Fibroblast of lung (primary cell): ENCODE results near the gene PPM1H. TPM values are rescaled to one million over a fixed set of nuclear protein-coding genes. Genes with fewer than 3 reads are reported as not detected.

Source experiments
- DNase-seq, 2 donors: peaks; one replicate each; pipeline versions ENCODE4 v3.0.0 to v3.0.0-alpha.2; 2010; ENCODE audit warnings: low read depth in 2 of 2
- H2AFZ ChIP-seq: 2 replicates; pipeline ENCODE4 v1.5.1; 2012; ENCODE audit warnings: low read length, control low read depth, inconsistent platforms
- H3K27ac ChIP-seq: 2 replicates; pipeline ENCODE4 v1.5.1; 2011; ENCODE audit warnings: low read length, control low read depth; ENCODE audit not compliant: insufficient read depth
- H3K27me3 ChIP-seq: 2 replicates; pipeline ENCODE4 v1.5.1; 2011; ENCODE audit warnings: mild to moderate bottlenecking, low read length; ENCODE audit not compliant: control insufficient read depth, insufficient read depth
- H3K36me3 ChIP-seq: 2 replicates; pipeline ENCODE4 v1.5.1; 2011; ENCODE audit warnings: low read length; ENCODE audit not compliant: control insufficient read depth, insufficient read depth
- H3K4me1 ChIP-seq: 2 replicates; pipeline ENCODE4 v1.5.1; 2011; ENCODE audit warnings: low read length; ENCODE audit not compliant: control insufficient read depth, insufficient read depth; ENCODE audit errors: extremely low read depth
- H3K4me2 ChIP-seq: 2 replicates; pipeline ENCODE4 v1.5.1; 2011; ENCODE audit warnings: low read length, control low read depth; ENCODE audit not compliant: insufficient read depth; ENCODE audit errors: extremely low read depth
- H3K4me3 ChIP-seq, 4 experiments: fragments of 200-600 bp in 1 of 4; sonication (generic) in 1 of 4; replicated peaks in 1 of 4; 2 replicates each; pipeline ENCODE4 v1.5.1; 2011 to 2016; ENCODE audit warnings: low read length in 4 of 4, low read depth in 3 of 4, mild to moderate bottlenecking in 3 of 4, control low read depth in 2 of 4, inconsistent platforms in 1 of 4, mixed read lengths in 1 of 4; ENCODE audit not compliant: insufficient read depth in 1 of 4; ENCODE audit errors: control extremely low read depth in 1 of 4
- H3K79me2 ChIP-seq: 2 replicates; pipeline ENCODE4 v1.5.1; 2012; ENCODE audit warnings: mild to moderate bottlenecking, low read length, inconsistent platforms; ENCODE audit not compliant: control insufficient read depth, insufficient read depth
- H3K9ac ChIP-seq: 2 replicates; pipeline ENCODE4 v1.5.1; 2011; ENCODE audit warnings: mild to moderate bottlenecking, low read length, control low read depth; ENCODE audit not compliant: insufficient read depth
- H3K9me3 ChIP-seq: 2 replicates; pipeline ENCODE4 v1.5.1; 2012; ENCODE audit warnings: low read depth, low read length; ENCODE audit not compliant: control insufficient read depth, insufficient read depth
- H4K20me1 ChIP-seq: 2 replicates; pipeline ENCODE4 v1.5.1; 2011; ENCODE audit warnings: low read length; ENCODE audit not compliant: control insufficient read depth, insufficient read depth; ENCODE audit errors: extremely low read depth
- EZH2 ChIP-seq: IDR thresholded peaks from 2 replicates; pipeline ENCODE4 v1.5.1; 2012; ENCODE audit warnings: low read length, control low read depth, mild to moderate bottlenecking; ENCODE audit errors: missing control alignments
- polyA plus RNA-seq, 2 donors: library from polyadenylated mRNA; depleted of rRNA in 1 of 2; stranded (reverse) in 1 of 2; unstranded in 1 of 2; fragments of >200 nt; gene quantifications; 2 replicates each; pipeline ENCODE4 v1.2.1, GENCODE V29; 2011 to 2012; ENCODE audit warnings: missing spikeins in 1 of 2
- total RNA-seq: library from RNA; depleted of rRNA; stranded (reverse); fragments of >200 nt; gene quantifications from 2 replicates; pipeline ENCODE4 v1.2.1, GENCODE V29; 2014
- TF ChIP-seq, protein P1 (sequence below), 2 donors: IDR thresholded peaks in 1 of 2; conservative IDR thresholded peaks in 1 of 2; 1 replicate in 1 of 2; 2 replicates in 1 of 2; pipeline ENCODE4 v1.5.1; 2011 to 2012; ENCODE audit warnings: low read length in 2 of 2, control low read depth in 1 of 2, inconsistent platforms in 1 of 2, low read depth in 1 of 2, mild to moderate bottlenecking in 1 of 2

The PPM1H gene
- total and polyA plus RNA-seq, 2 donors (not counting 1 experiment from before 2014, with no cell fraction given): 0.57 to 3.1 TPM

DNA sequence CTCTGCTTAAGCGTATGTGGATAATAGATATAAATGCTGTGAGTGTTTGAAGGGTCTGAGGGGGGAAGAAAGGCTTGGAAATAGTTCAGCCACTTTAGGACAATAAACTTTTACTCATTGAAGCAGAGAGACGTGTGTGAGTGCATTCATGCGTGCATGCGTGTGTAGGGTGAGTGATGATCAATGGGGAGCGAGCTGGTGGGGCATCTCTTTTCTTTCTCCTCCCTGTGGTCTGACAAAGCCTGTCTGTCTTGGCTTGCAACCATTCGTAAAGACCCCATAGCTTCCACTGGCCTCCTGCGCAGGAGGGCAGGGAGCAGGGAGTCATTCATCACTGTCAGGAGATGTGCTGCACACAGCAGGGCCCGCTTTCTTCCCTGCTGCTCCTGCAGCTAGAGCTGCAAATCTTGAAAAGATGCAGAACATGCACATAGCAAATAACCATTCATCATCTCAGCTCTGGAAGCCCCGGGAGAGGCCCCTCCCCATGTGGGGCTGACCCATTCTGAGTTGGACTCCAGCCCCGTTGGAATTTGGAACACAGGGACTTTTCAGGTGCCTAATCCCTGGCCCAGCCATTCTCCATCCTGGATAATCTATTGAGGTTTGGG is 223.2 kb downstream of the PPM1H start:
- Histone ChIP-seq H3K27ac (no peak overlapping the region), H3K36me3 (no peaks in the 10 kb centered on the region), H3K9me3 (no peaks in the 10 kb centered on the region), H3K79me2 (no peaks in the 10 kb centered on the region), H3K4me3 (no peak overlapping the region), H4K20me1 (no peaks in the 10 kb centered on the region), H2AFZ (no peak overlapping the region), H3K27me3 (no peaks in the 10 kb centered on the region), H3K9ac (no peak overlapping the region), H3K4me1 (peaks cover 7% of the 10 kb centered on the region), H3K4me2 (no peak overlapping the region)
- DNase-seq: peak in 1 of 2 donors; percentile 84
- no peak for TF ChIP-seq EZH2
- TF ChIP-seq, protein P1, sequence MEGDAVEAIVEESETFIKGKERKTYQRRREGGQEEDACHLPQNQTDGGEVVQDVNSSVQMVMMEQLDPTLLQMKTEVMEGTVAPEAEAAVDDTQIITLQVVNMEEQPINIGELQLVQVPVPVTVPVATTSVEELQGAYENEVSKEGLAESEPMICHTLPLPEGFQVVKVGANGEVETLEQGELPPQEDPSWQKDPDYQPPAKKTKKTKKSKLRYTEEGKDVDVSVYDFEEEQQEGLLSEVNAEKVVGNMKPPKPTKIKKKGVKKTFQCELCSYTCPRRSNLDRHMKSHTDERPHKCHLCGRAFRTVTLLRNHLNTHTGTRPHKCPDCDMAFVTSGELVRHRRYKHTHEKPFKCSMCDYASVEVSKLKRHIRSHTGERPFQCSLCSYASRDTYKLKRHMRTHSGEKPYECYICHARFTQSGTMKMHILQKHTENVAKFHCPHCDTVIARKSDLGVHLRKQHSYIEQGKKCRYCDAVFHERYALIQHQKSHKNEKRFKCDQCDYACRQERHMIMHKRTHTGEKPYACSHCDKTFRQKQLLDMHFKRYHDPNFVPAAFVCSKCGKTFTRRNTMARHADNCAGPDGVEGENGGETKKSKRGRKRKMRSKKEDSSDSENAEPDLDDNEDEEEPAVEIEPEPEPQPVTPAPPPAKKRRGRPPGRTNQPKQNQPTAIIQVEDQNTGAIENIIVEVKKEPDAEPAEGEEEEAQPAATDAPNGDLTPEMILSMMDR (conservative IDR thresholded peaks at IDR 0.05 in 1 of 2, IDR thresholded peaks at IDR 0.05 in 1 of 2; ENCODE audit: low read depth in 1 of 2, low read length in 2 of 2): no peak

DNA sequence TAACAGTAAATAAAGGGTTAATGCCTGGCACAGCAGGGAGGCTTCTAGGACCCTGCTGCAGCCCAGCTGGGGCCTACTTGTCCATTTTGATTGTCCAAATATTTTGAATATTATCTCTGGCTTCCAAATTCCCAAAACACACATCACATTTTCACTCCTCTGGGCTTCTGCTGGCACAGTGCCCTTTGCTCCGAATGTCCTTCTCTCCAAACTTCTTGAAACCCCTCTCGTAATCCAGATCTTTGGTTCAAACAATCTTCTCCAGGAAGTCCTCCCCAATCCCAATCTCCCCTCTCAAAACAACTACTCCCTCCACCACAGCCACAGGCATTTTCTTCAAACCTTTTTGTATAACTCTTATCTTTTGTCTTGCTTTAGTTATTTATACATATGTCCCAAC is 225.6 kb downstream of the PPM1H start:
- H3K9ac ChIP-seq: no peak overlapping the region
- peak overlapping the region; percentile 15 for H2AFZ ChIP-seq
- TF ChIP-seq, protein P1 (conservative IDR thresholded peaks at IDR 0.05 in 1 of 2, IDR thresholded peaks at IDR 0.05 in 1 of 2; ENCODE audit: low read depth in 1 of 2, low read length in 2 of 2): no peak
- no peak for TF ChIP-seq EZH2
- no peaks in the 10 kb centered on the region for H3K79me2 ChIP-seq
- H3K4me3 ChIP-seq: no peak overlapping the region
- no peak for DNase-seq
- no peaks in the 10 kb centered on the region for H4K20me1 ChIP-seq
- H3K36me3 ChIP-seq: no peaks in the 10 kb centered on the region
- H3K27ac ChIP-seq: no peak overlapping the region
- peaks cover 5% of the 10 kb centered on the region for H3K4me1 ChIP-seq
- no peak overlapping the region for H3K4me2 ChIP-seq
- no peaks in the 10 kb centered on the region for H3K9me3 ChIP-seq
- no peaks in the 10 kb centered on the region for H3K27me3 ChIP-seq

DNA sequence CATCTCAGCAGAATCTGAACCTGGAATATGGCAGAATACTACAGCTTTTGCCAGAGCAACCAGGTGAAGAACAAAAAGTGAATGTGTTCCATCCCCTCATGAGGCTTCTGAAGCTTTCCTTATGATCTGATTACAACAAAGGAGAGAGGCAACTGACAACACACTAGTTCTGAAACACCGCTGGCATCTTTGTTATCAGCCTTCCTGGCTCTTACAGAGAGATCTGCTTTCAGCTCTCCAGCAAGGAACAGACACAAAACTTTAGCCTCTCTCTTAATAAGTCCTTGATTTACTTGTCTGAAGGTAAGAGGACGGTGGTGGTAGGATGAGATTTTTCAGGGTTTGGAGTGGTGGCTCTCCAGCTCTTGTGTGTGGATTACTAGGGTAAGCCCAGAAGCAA is 227.0 kb downstream of the PPM1H start:
- H3K4me2 ChIP-seq: no peak overlapping the region
- no peak overlapping the region for H3K4me3 ChIP-seq
- peaks cover 17% of the 10 kb centered on the region for H3K4me1 ChIP-seq
- H3K9me3 ChIP-seq: no peaks in the 10 kb centered on the region
- H4K20me1 ChIP-seq: no peaks in the 10 kb centered on the region
- no peaks in the 10 kb centered on the region for H3K79me2 ChIP-seq
- no peak for TF ChIP-seq EZH2
- TF ChIP-seq, protein P1 (conservative IDR thresholded peaks at IDR 0.05 in 1 of 2, IDR thresholded peaks at IDR 0.05 in 1 of 2; ENCODE audit: low read depth in 1 of 2, low read length in 2 of 2): no peak
- DNase-seq: no peak
- H2AFZ ChIP-seq: no peak overlapping the region
- H3K27ac ChIP-seq: no peak overlapping the region
- H3K36me3 ChIP-seq: no peaks in the 10 kb centered on the region
- H3K27me3 ChIP-seq: no peaks in the 10 kb centered on the region
- H3K9ac ChIP-seq: no peak overlapping the region
